CD1c-positive myeloid dendritic cell (primary cell): ENCODE measurements around the gene PHTF2.
"Not testable (repeated sequence)": the region's sequence is repeated elsewhere in the genome, so short reads cannot be mapped to it uniquely, and the experiment has no call there.

Source experiments
- DNase-seq: peaks from one replicate; pipeline ENCODE4 v3.0.0-alpha.2; 2016; ENCODE audit errors: extremely low spot score

The PHTF2 gene

DNA sequence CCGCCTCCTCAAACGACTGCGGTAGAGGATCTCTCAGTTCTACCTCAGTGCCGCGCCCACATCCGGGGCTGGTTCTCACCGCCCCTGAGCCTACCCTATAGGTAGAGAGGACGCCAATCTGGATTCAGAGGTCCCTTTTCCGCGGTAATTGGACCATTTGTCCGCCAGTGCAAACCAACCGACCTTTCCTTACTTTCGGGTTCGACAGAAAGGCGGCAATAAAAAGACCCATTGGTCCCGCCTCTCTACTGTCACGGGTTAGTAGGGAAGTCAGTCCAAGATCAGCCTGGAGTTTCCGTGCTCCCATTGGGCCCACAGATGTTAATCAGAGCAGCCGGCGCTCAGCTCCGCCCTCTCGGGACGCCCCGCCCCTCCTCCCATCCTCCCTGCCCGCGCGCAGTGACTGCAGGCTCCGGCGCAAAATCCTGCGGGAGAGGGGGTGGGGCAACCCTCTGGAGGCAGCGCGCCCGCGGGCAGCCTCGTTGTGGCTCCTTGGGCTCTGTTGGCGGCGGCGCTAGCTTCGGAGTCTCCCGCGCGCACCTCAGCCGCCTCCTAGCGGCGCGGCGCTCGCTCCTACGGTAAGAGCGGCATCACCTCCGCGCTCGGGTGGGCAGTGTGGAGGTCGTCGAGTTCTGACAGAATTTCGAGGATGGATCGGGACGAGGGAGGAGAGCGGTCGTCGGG, at the start of gene PHTF2, which contains the start of gene TMEM60:
PHTF2 (plus strand) TSS at position 380 of the 684 bp plus-strand sequence.
TMEM60 (minus strand) TSS at position 41 of the 684 bp plus-strand sequence. CDS start 4,061 bp downstream, outside the sequence.
- peak; percentile 99 for DNase-seq

DNA sequence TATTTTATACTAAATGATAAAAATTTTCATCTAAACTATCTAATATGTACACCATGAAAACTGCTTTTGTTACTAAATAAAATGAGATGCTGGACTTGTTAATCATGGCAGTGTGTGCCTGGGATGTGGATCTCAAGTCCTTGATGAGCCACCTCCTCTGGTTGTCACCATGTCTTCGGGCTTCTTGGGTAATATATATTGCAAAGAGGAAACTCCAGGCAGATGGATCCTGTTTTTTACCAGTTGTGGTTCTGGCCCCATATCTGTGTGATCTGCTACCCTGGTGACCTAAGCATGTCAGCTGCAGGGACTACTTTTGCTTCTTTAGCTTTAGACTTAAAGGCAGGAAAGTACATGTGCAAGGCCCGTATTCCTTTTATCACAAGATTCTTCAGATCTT, 46.6 kb upstream of the PHTF2 start:
- peak; percentile 66 for DNase-seq

DNA sequence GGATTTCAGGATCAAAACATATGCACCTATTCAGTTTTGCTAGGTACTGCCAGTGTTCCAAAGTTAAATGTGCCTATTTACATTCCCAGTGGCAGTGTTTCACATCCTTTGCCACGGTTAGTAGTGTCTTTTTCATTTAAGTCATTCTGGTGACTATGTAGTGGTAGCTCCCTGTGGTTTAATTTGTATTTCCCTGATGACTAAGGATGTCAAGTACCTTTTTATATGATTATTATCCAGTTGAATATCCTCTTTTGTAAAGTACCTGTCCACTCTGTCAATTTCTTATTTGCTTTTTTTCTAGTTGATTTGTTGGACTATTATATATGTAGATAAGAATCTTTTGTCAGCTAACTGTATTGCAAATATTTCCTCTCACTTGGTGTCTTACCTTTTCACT, 45.4 kb upstream of the PHTF2 start:
- DNase-seq, result no peak

GRCh38 chr7:77757589-77757988, 41.0 kb upstream of the PHTF2 start:
- no peak for DNase-seq

GRCh38 chr7:77759294-77759889, 39.2 kb upstream of the PHTF2 start:
- DNase-seq, result peak; percentile 80

DNA sequence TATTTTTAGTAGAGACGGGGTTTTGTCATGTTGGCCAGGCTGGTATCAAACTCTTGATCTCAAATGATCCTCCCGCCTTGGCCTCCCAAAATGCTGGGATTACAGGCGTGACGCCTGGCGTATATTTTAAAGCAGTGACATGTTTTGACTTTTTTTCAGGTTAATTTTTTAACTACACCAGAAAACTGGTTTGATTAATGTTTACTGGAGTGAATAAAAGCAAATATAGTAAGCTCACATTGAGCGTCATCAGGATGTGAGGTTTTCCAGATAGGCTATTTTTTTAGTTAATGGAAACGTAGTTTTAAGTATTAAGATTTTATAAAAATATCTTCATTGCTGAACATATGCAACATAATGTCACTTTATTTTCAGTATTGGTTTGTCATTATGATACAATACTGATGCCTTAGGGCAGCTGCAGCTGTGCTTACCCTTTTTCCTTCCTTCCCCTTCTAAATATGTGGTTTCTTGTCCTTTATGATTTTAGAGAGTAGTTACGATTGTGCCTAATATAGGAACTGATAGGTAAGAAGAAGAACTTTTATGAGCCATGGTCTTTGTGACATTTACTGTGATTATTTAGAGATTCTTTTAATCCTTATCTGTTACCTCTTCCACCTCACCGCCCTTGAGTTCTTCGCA, 37.6 kb upstream of the PHTF2 start:
- no peak for DNase-seq

- DNase-seq, result peak; percentile 41
Measured at GRCh38 chr7:77765481-77765880, 33.1 kb upstream of the PHTF2 start.

GRCh38 chr7:77765906-77766800, 32.4 kb upstream of the PHTF2 start:
- no peak for DNase-seq

GRCh38 chr7:77766801-77767605, 31.6 kb upstream of the PHTF2 start:
- DNase-seq, result no peak

DNA sequence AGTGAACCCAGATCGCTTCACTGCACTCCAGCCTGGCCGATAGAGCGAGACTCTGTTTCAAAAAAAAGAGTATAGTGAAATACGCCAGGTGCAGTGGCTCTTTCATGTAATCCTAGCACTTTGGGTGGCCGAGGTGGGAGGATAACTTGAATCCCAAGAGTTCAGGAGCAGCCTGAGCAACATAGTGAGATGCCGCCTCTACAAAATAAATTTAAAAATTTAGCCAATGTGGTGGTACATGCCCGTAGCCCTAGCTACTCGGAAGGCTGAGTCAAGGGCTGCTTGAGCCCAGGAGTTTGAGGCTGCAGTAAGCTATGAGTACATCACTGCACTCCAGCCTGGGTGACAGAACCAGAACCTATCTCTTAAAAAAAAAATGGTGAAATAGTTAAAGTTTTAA, 28.3 kb upstream of the PHTF2 start:
- DNase-seq, result no peak

DNA sequence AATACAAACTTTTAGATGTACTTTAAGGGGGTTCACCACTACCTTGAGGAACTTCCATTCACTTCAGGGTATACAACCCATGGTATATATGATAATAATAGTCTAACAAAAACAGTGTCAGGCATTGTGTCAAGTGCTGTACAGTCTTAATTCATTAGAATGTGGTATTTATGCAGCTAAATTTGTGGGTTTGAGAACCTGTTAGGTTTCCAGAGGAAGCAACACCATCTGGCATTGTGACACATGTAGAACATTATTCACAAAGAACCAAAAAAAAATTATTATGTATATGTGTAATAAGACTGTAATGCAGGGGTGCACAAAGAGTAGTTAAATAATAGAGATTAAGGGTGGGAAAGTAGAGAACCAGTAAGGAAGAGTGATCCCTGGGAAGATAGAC, 26.7 kb upstream of the PHTF2 start:
- no peak for DNase-seq

GRCh38 chr7:77778535-77778934, 20.0 kb upstream of the PHTF2 start:
- DNase-seq, result no peak

- no peak for DNase-seq
Measured at GRCh38 chr7:77782383-77782782, 16.2 kb upstream of the PHTF2 start.

DNA sequence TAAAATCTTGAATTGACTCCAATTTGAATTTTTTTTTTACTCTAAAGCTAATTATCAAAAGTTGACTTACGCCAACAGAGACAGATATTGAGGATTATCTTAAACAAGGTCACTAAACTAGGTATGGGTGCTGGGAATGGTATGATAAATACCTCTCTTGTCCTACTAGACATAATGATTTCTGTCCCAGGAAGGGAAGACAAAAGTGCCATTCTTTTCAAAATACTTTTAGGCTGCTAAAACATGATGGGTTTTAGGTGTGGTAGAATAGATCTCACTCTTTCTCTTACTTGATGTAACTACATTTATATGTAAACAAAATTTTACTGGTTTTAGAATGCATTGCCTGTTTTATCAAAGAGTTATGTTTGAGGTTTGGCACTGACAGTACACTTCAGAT, 15.5 kb upstream of the PHTF2 start:
- DNase-seq, result no peak

DNA sequence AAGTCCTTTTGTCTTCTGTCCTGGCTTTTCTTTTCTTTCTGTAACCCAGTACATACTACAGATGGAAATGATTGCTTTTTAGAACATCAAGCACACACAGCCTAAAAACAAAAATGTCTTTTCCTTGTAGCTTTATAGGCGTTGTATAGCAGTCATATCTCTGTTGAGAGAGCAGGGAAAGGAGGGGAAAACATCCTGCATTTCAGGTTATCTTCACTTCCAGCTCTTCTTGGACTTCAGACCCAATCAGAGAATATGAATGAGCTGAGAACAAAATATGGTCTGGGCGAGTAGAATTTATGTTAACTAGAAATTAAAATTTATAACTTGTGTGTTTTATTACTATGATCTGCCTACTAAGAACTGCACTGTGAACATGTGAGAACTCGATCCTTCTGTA, 15.0 kb upstream of the PHTF2 start:
- no peak for DNase-seq

GRCh38 chr7:77784426-77784825, 14.1 kb upstream of the PHTF2 start:
- not testable (repeated sequence) for DNase-seq

DNA sequence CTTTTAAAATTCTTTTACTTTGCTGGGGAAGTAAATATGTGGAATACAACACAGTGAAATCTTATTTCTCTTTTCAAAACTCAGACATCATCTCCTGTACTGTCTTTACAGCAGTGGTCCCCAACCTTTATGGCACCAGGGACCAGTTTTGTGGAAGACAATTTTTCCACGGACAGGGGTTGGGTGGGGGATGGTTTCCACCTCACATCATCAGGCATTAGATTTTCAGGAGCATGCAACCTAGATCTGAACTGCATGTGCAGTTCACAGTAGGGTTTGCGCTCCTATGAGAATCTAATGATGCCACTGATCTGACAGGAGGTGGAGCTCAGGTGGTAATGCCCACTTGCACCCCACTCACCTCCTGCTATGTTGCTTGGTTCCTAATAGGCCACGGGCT, 12.6 kb upstream of the PHTF2 start:
- DNase-seq, result no peak

DNA sequence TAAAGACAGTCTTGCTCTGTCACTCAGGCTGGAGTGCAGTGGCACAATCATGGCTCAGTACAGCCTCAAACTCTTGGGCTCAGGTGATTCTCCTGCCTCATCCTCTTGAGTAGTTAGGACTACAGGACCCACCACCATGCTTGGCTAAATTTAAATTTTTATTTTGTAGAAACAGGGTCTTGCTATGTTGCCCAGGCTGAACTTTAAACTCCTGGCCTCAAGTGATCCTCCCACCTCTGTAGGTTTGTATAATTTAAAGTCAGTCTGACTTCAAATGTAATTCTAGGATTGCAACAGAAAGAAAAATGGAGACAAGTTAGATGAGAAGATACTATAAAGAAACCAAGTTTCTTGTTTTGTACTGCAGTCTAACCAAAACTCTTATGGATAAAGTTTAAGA, 11.8 kb upstream of the PHTF2 start:
- DNase-seq, result no peak

GRCh38 chr7:77788327-77788902, 10.2 kb upstream of the PHTF2 start:
- DNase-seq, result no peak

DNA sequence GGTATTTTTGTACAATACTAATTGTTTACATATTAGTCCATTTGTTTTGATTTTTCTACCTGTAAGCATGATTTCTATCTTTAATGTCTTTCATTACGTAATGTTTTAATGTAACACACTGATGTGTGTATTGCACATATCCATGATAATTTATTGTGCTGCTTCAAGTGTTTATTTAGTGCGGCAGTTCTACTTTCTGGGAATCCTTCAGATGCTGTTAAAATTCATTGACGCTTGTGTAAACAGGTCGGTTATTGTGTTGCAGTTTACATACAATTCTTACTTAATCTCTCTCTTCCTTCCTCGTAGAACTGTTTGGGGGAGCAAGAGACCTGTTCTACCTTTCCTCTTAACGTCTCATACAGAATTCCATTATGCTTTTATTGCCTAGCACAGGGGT, 7.2 kb upstream of the PHTF2 start:
- no peak for DNase-seq

GRCh38 chr7:77791956-77792355, 6.6 kb upstream of the PHTF2 start:
- DNase-seq, result no peak
